Mesangial cell (primary cell): ENCODE measurements around the gene ABCB1. TPM values are rescaled to one million over a fixed set of nuclear protein-coding genes. Genes with fewer than 3 reads are reported as not detected.

Experiments used
- total RNA-seq: library from RNA; depleted of rRNA; stranded (reverse); fragments of >200 nt; gene quantifications from 2 replicates; pipeline ENCODE4 v1.2.3, GENCODE V29; 2015

Gene ABCB1
- 20.4 and 26.4 TPM in 2 replicates for total RNA-seq

GRCh38 chr7:87600130-87601124, at the start of gene ABCB1:
Gene ABCB1, minus strand, starts transcription at chr7:87600884. Its CDS starts 700 bp downstream, at chr7:87600184.

GRCh38 chr7:87475359-87476178, 125.1 kb downstream of the ABCB1 start, which contains the start of gene ABCB4:
Gene ABCB4, minus strand, starts transcription at chr7:87475680. Its CDS starts 215 bp downstream, at chr7:87475465.

Other genes starting within 250 kb of the ABCB1 start
- gene ABCB4, start 125.2 kb downstream of the ABCB1 start, total RNA-seq = 2.9 and 7.6 TPM in 2 replicates
- gene RUNDC3B, start 27.5 kb upstream of the ABCB1 start, total RNA-seq = 0.65 and 0.89 TPM in 2 replicates